Bronchial smooth muscle cell (primary cell): ENCODE measurements around the gene ASS1. TPM values are rescaled to one million over a fixed set of nuclear protein-coding genes. Genes with fewer than 3 reads are reported as not detected.

Experiments used
- total RNA-seq: library from RNA; depleted of rRNA; stranded (reverse); fragments of >200 nt; gene quantifications from 2 replicates; pipeline ENCODE4 v1.2.1, GENCODE V29; 2014

The ASS1 gene
- 60.1 and 62.2 TPM in 2 replicates for total RNA-seq

GRCh38 chr9:130444565-130445221, at the start of gene ASS1:
Gene ASS1, plus strand, starts transcription at chr9:130444961. Its CDS starts 7,268 bp downstream, at chr9:130452229.

Other genes with a start within 250 kb of the ASS1 start
- gene HMCN2, start 179.2 kb upstream of the ASS1 start, total RNA-seq, result under 0.01 and 0.09 TPM in 2 replicates
- 32.7 and 36.4 TPM in 2 replicates for gene FUBP3, start 134.6 kb downstream of the ASS1 start, total RNA-seq
- not detected in 2 replicates for gene PRDM12, start 219.6 kb downstream of the ASS1 start, total RNA-seq
- gene EXOSC2, start 248.8 kb downstream of the ASS1 start, total RNA-seq, result 18.6 and 25.6 TPM in 2 replicates